Measurements from ENCODE around the gene TBX4.

- TF ChIP-seq EZH2 (IDR thresholded peaks at IDR 0.05) (no peak), POLR2AphosphoS5 (IDR thresholded peaks at IDR 0.05; ENCODE audit: borderline replicate concordance, low read depth, low read length) (no peak), FOXP2 (optimal IDR thresholded peaks at IDR 0.05; ENCODE audit: control extremely low read depth, extremely low read length, insufficient read depth) (no peak)
Observed at GRCh38 chr17:61499632-61500031, 47.4 kb downstream of the TBX4 start.
